Measurements from ENCODE around the gene SOCS7.

The SOCS7 gene

DNA sequence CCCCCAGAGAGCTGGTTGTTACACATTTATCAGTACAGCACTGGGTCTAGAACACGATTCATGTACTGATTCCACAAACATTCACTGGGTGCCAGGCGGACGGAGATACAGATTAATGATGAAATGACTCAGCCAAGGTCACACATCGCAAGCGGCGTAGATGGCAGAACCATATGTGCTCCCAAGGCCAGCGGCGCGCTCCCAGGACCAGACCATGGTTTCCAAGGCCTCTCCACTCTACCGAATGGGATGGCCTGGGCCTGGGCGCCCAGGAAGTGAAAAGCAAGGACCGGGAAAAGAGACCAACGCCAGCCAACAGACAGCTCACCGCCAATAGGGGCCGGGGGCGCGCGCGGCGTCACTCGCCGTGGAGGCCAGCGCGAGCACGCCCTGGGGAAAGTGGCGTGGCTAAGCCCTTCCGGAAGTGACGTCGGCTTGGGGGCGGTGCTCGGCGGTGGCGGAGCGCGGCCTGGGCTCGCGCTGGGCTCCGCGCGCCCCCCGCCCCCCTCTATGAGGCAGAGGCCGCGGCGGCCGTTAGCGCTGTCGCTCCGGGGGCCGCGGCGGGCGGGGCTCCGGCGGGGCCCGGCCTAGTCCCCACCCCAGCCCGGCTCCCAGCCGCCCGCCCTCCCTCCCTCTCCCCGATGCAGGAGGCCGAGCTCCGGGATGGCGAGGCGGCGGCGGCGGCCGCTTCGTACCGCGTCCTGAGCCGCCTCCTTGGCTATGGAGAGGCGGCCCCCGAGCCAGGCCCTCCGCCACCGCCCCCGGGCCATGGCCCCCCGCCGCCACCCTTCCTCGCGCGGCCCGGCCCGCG lies at the start of gene SOCS7:
Gene SOCS7 (plus strand): TSS at position 433 of the 811 bp plus-strand sequence. CDS start 209 bp downstream, at position 642.
- TF ChIP-seq TCF12 (IDR thresholded peaks at IDR 0.05; ENCODE audit: low read depth): no peak
- no peak for TF ChIP-seq EGR1 (IDR thresholded peaks at IDR 0.05)
- no peak for TF ChIP-seq NFIC (IDR thresholded peaks at IDR 0.05)
- no peak for TF ChIP-seq RAD21 (IDR thresholded peaks at IDR 0.05; ENCODE audit: low read depth)
- TF ChIP-seq CEBPB (IDR thresholded peaks at IDR 0.05): no peak
- TF ChIP-seq EP300 (IDR thresholded peaks at IDR 0.05; ENCODE audit: borderline replicate concordance): no peak
- TF ChIP-seq CREB1 (IDR thresholded peaks at IDR 0.05; ENCODE audit: low read depth): peak; percentile 71
- TF ChIP-seq, protein P1, sequence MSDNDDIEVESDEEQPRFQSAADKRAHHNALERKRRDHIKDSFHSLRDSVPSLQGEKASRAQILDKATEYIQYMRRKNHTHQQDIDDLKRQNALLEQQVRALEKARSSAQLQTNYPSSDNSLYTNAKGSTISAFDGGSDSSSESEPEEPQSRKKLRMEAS (IDR thresholded peaks at IDR 0.05): peak; percentile 84
- no peak for TF ChIP-seq TEAD4 (IDR thresholded peaks at IDR 0.05)
- TF ChIP-seq TAF1 (IDR thresholded peaks at IDR 0.05; ENCODE audit: low read depth): peak; percentile 55; the same call in 1 of the 2 replicates
- no peak for TF ChIP-seq REST (IDR thresholded peaks at IDR 0.05; ENCODE audit: low read depth)
- TF ChIP-seq ZBTB7A (IDR thresholded peaks at IDR 0.05; ENCODE audit: low read depth): peak; percentile 18
- TF ChIP-seq USF1 (IDR thresholded peaks at IDR 0.05): no peak
- TF ChIP-seq YY1 (IDR thresholded peaks at IDR 0.05; ENCODE audit: low read depth): no peak
- no peak for TF ChIP-seq FOXM1 (IDR thresholded peaks at IDR 0.05; ENCODE audit: borderline replicate concordance, low read depth)

DNA sequence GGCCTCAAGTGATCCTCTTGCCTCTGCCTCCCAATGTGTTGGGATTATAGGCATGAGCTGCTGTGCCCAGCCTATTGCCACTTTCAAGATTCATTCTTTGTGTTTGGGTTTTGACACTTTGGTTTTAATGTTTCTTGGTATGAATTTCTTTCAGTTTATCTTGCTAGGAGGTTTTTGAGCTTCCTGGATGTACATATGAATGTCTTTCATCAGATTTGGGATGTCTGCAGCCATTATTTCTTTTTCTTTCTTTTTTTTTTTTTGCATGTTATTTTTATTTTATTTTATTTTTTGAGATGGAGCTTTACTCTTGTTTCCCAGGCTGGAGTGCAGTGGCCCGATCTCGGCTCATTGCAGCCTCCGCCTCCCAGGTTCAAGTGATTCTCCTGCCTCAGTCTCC lies 36.1 kb upstream of the SOCS7 start:
- no peak for TF ChIP-seq EP300 (IDR thresholded peaks at IDR 0.05; ENCODE audit: borderline replicate concordance)
- no peak for TF ChIP-seq RAD21 (IDR thresholded peaks at IDR 0.05; ENCODE audit: low read depth)
- TF ChIP-seq CEBPB (IDR thresholded peaks at IDR 0.05): no peak
- no peak for TF ChIP-seq USF1 (IDR thresholded peaks at IDR 0.05)
- TF ChIP-seq, protein P1 (IDR thresholded peaks at IDR 0.05): no peak

- TF ChIP-seq, protein P1 (IDR thresholded peaks at IDR 0.05): no peak
- TF ChIP-seq EP300 (IDR thresholded peaks at IDR 0.05; ENCODE audit: borderline replicate concordance) (no peak), EGR1 (IDR thresholded peaks at IDR 0.05) (no peak), USF1 (IDR thresholded peaks at IDR 0.05) (no peak), CREB1 (IDR thresholded peaks at IDR 0.05; ENCODE audit: low read depth) (no peak), FOXM1 (IDR thresholded peaks at IDR 0.05; ENCODE audit: borderline replicate concordance, low read depth) (no peak)
These were observed 34.6 kb upstream of the SOCS7 start for GRCh38 chr17:38317081-38317480.

- TF ChIP-seq USF1 (IDR thresholded peaks at IDR 0.05) (no peak), FOXM1 (IDR thresholded peaks at IDR 0.05; ENCODE audit: borderline replicate concordance, low read depth) (no peak), EP300 (IDR thresholded peaks at IDR 0.05; ENCODE audit: borderline replicate concordance) (no peak), TEAD4 (IDR thresholded peaks at IDR 0.05) (no peak), YY1 (IDR thresholded peaks at IDR 0.05; ENCODE audit: low read depth) (no peak), NFIC (IDR thresholded peaks at IDR 0.05) (no peak), CREB1 (IDR thresholded peaks at IDR 0.05; ENCODE audit: low read depth) (no peak), TAF1 (IDR thresholded peaks at IDR 0.05; ENCODE audit: low read depth) (no peak), TCF12 (IDR thresholded peaks at IDR 0.05; ENCODE audit: low read depth) (no peak), EGR1 (IDR thresholded peaks at IDR 0.05) (no peak), RAD21 (IDR thresholded peaks at IDR 0.05; ENCODE audit: low read depth) (no peak), CEBPB (IDR thresholded peaks at IDR 0.05) (no peak), ZBTB7A (IDR thresholded peaks at IDR 0.05; ENCODE audit: low read depth) (no peak), REST (IDR thresholded peaks at IDR 0.05; ENCODE audit: low read depth) (no peak)
- TF ChIP-seq, protein P1 (IDR thresholded peaks at IDR 0.05): no peak
These were observed 31.2 kb upstream of the SOCS7 start for GRCh38 chr17:38320482-38320881.

Data from Ishikawa (cell line).